Fibroblast of villous mesenchyme (primary cell): ENCODE data around the gene R3HDM4. TPM values are rescaled to one million over a fixed set of nuclear protein-coding genes. Genes with fewer than 3 reads are reported as not detected.
A peak's percentile ranks its signal among the peaks of the same experiment; 100 is the strongest.

Source experiments
- DNase-seq: peaks from one replicate; pipeline ENCODE4 v3.0.0-alpha.2; 2010; ENCODE audit warnings: low read depth
- H3K4me3 ChIP-seq: 2 replicates; pipeline ENCODE4 v1.5.1; 2011; ENCODE audit warnings: low read depth, mild to moderate bottlenecking, low read length
- total RNA-seq: library from RNA; depleted of rRNA; stranded (reverse); fragments of >200 nt; gene quantifications from 2 replicates; pipeline ENCODE4 v1.2.3, GENCODE V29; 2012
- TF ChIP-seq, protein P1 (sequence below): IDR thresholded peaks from 2 replicates; pipeline ENCODE4 v1.5.1; 2012; ENCODE audit warnings: low read depth, mild to moderate bottlenecking, low read length; ENCODE audit not compliant: insufficient read depth

R3HDM4 gene
- total RNA-seq, 1 donor, result 26.3 TPM

DNA sequence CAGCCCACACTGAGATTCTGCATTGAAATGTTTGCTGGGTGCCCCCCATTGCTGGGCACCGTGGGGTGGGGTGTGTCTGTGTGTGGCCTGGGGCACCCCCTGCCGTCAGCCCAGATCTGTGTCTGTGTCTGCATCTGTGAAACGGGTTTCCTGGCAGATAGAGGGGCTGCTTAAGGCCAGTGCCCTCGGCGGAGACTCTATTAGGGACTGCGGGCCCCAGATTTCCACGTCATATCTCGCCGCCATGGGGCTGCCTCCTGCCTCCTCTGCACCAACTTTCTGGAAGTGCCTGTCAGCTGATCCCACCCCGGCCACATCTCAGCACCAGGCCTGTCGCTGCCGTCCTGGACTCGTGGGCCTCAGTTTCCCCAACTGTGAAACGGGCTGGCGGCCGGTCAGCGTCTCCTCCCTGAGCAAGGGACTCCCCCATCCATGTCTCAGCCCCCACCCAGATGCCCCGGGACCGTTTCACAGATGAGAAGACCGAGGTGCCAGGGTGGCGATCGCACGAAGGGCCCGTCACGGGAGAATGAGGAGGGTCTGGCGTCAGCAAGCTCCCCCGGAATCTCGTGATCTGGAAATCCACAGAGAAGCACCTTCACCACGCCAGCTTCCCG lies 34.2 kb upstream of the R3HDM4 start:
- TF ChIP-seq, protein P1, sequence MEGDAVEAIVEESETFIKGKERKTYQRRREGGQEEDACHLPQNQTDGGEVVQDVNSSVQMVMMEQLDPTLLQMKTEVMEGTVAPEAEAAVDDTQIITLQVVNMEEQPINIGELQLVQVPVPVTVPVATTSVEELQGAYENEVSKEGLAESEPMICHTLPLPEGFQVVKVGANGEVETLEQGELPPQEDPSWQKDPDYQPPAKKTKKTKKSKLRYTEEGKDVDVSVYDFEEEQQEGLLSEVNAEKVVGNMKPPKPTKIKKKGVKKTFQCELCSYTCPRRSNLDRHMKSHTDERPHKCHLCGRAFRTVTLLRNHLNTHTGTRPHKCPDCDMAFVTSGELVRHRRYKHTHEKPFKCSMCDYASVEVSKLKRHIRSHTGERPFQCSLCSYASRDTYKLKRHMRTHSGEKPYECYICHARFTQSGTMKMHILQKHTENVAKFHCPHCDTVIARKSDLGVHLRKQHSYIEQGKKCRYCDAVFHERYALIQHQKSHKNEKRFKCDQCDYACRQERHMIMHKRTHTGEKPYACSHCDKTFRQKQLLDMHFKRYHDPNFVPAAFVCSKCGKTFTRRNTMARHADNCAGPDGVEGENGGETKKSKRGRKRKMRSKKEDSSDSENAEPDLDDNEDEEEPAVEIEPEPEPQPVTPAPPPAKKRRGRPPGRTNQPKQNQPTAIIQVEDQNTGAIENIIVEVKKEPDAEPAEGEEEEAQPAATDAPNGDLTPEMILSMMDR, result no peak
- no peak for DNase-seq

DNA sequence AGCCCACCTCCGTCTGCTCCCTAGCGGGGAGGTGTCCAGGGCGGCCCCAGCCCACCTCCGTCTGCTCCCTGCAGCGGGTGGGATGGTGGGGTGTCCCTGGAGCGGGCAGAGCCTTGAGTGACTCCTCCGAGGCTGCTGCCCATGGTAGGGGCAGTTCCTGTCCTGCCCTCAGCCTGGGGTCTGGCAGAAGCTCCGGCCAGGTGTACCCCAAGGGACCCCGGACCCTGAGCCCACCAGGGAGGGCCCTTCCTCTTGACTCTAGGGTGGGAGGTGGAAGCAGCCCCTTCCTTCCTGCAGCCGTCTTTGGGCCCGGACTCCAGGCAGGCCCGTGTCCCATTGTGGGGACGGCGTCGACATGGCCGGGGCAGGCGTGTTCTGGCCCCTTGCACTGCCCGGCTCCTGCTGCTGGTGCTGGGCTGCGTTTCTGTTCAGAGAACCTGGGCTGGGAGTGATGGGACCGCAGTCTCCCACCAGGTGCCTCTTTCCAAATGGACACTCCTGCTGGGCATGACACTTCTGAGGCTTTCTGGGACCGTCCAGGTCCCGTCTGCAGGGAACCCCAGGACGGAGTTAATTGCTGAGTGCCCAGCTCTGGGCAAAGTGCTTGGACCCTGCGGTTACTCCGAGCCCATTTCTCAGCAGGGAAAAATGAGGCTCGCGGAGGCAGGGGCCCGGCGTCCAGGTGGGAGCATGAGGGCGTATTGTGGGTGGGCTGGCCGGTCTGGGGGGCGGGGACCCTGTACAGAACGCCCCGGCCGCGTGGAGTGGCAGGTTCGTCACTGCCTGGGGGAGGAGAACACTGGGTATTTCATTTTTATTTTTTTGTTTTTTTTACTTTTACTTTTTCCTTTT lies 32.6 kb upstream of the R3HDM4 start:
- TF ChIP-seq, protein P1, result no peak
- no peak overlapping the region for H3K4me3 ChIP-seq
- no peak for DNase-seq

More for the DNA sequence above, 34.2 kb upstream of the R3HDM4 start:
- H3K4me3 ChIP-seq, result no peak overlapping the region

DNA sequence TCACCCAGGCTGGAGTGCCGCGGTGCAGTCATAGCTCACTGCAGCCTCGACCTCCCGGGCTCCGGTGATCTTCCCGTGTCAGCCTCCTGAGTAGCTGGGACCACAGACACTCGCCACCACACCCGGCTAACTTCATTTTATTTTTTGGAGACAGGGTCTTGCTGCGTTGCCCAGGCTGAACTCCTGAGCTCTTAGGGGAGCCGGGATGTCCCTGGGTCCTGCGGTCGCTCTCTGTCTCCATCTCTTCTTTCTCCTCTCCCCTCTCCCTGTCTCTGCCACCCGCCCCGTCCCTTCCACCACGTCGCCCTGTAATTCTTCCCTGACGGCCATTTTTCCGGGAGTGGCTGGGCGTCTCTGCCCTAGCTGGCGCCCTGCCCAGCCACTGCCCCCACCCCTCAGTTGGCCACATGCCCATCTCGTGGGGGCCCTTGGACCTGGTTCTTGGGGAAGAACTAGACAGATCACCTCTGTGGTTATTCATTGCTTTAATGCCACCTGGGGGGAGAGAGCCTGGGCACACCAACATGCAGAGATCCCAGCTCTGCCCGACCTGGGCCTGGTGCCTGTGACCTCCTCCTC lies 31.7 kb upstream of the R3HDM4 start:
- no peak for DNase-seq
- TF ChIP-seq, protein P1, result no peak

DNA sequence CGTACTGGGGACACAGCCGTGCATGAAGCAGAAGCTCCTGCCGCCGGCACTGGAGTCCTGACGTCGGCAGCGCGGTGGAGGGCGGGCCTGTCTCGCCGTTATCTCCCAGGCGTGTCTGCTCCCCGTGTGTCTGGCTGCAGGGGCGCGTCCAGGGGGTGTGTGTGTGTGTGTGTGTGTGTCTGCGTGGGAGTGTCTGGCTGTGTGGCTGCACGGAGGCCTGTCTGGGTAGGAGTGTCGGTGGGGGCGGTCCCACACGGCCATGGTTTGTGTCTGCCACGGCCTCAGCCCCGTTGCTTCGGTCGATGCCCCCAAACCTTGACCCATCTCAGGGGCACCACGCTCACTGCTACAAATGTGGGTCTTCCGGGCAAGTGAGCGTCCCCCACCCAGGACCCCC lies 31.1 kb upstream of the R3HDM4 start:
- peak; percentile 96 for DNase-seq
- TF ChIP-seq, protein P1, result no peak
- no peak overlapping the region for H3K4me3 ChIP-seq

More for the DNA sequence above, 31.7 kb upstream of the R3HDM4 start:
- no peak overlapping the region for H3K4me3 ChIP-seq

DNA sequence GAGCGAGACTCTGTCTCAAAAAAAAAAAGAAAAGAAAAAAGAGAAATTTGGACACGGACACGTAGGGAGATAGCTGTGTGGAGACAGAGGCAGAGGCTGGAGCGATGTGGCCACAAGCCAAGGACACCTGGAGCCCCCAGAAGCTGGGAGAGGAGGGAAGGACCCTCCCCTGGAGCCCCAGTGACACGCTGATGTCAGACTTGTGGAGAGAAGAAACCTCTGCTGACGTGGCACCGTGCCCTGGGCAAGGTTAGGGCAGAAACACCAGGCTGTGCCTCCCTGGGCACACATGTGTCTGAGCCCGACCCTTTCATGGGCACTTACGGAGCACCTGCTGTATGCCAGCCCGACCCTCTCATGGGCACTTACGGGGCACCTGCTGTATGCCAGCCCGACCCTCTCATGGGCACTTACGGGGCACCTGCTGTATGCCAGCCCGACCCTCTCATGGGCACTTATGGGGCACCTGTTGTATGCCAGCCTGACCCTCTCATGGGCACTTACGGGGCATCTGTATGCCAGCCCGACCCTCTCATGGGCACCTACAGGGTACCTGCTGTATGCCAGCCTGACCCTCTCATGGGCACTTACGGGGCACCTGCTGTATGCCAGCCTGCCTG lies 30.6 kb upstream of the R3HDM4 start:
- DNase-seq, result no peak
- H3K4me3 ChIP-seq, result no peak overlapping the region
- TF ChIP-seq, protein P1, result no peak

DNA sequence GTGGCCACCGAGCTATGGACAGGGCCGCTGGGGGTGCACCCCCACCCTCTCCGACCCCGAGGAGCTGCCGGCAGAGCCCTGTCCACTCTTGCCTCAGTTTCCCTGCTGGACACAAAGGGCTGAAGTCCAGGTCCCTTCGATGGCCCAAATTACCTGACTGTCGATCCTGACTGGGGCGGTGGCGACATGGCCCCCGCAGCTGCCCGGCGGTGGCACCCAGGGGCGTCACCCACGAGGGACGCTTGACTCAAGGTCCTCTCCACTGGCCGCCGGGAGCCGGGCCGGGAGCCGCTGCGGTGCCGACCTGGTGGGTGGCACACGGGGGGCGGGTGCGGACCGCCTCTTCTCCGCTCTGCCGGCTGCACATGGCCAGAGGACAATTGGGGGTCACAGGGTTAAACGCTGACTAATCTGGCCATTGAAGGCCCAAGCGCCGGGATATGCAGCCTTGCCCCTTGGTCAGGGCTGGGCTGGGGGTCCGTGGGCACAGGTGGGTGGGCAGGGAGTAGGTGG lies 29.2 kb upstream of the R3HDM4 start:
- DNase-seq, result no peak

More for the DNA sequence above, 29.2 kb upstream of the R3HDM4 start:
- TF ChIP-seq, protein P1, result no peak
- H3K4me3 ChIP-seq, result no peak overlapping the region
